ENCODE measurements around the gene VRK1.
"Not testable (repeated sequence)": the region's sequence is repeated elsewhere in the genome, so short reads cannot be mapped to it uniquely, and the experiment has no call there.

VRK1 gene

DNA sequence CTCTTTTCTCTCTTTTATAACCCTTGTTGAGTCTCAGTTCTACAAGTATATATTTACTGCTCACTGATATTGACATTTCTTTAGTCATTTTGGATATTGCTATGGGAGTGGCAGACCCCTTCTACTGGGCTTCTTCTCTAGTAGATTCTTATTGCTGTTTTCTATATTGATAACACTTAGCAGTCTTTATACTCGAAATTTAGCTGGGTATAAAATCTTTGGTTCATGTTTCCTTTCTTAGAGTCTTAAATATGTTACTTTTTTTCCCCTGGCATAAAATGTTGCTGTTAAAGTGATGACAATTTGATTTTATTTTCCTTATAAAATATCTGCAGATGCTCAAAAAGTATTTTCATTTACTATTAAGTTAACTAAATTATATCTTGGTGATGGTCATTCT lies 32.6 kb downstream of the VRK1 start:
- DNase-seq: no peak

DNA sequence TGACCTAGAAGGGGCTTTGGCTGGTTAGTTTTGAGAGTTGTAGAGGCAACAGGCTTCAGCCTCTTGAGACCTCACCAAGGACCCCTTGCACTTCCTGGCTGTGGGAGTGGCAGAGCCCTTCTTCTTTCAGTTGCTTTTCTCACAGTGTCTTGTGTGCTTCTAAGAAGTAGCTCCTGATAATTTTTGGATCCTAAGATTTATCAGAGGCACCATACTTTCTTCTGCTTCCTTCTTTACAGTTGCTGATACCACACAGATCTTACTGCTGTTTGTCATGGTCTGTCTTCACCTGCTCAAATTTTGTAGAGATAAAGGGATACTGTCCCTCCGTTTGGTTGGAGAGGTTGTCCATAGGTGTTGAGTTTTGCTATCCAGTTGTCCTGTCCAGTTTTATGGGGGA lies 33.8 kb downstream of the VRK1 start:
- DNase-seq: no peak

DNA sequence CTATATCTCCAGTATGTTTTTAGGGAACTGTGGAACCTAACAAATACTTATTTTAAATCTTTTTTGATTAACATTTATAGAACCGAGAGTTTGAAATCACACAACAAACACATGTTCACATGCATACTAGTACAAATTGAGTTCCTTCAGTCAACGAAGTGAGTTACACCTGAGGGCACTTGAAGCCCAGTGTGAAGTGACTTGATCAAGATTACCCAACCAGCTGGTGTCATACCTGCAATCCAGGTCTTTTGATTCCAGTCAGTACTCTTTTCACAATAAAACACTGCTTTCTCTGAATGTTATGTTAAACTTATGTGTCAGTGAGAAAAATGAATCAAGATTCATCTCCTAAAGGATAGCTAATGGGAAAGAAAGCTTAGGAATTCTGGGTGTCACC lies 35.2 kb downstream of the VRK1 start:
- DNase-seq: no peak

DNA sequence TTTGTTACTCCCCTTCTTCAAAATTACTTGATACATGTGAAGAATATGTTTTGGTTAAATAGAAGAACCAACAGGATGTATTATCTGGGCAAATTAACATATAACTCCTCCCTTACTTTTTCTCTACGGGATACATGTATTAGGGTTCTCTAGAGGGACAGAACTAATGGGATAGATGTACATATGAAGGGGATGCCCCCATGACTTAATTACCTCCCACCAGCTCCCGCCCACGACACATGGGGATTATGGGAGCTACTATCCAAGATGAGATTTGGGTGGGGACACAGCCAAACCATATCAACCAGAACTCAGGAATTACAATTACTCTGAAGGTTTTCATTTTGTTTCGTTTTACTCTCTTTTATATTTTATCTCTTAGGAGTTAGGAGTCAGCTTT lies 41.3 kb downstream of the VRK1 start:
- no peak for DNase-seq

DNA sequence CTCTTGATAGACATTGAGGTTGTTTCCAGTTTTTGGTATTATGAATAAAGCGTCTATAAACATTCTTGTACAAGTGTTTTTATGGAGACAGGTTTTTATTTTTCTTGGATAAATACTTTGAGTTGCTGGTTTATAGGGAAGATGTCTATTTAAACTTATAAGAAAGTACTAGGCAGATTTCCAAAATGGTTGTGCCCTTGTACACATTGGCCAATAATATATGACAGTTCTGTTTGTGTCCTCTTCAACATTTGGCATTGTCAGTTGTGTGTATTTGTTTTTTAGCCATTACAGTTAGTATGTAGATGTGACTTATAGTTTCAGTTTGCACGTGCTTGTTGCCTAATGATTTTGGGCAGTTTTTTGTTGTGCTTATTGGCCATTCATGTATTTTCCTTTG lies 42.1 kb downstream of the VRK1 start:
- no peak for DNase-seq

DNA sequence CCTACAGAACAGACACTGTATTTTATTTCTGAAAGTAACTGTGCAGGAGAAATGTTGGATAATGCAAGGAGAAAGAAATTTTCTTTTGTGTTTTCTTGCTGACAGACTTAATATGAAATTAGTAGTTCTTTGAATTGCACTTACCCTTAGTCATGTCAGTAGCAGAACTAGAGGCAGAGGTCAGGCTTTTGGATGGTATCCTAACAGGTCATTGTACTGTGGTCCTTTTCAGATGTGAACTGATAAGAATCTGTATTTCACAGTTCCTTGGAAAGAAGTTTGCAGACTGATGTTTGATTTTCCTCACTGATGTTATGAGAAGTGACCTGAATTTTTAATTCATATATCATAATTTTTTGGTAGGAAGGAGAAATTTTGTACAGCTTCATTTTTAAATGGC lies 46.0 kb downstream of the VRK1 start:
- no peak for DNase-seq

DNA sequence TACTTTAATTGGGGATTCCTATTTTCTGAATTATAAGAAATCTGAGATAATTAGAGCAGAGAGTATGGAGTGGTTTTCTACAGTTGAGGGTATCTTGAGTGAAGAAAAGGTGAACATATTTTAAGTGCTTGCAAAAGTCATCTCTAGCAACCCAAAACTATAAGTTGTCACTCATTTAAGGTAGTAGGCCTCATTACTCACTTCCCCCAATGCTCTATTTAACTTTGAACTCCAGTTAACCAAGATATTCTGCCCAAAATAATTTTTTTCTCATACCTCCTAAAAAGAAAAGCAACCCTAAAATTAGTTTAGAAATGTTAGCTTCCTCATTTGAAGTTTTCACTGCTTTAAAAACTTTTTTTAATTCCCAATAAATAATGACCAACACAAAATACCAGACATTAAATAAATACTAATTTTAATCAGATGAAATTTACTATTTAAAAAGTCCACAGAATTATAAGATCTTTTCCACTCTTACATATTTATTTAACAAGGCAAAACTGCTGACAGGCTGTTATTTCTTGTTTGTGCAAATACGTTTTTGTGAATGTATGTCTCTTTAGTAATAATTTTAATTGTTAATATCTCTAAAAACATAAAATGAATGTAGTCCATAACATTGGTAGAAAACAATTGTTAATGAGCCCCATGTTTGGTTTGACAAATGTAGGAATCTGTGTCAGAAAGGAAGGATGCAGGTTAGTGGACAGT lies 47.8 kb downstream of the VRK1 start:
- DNase-seq: no peak

DNA sequence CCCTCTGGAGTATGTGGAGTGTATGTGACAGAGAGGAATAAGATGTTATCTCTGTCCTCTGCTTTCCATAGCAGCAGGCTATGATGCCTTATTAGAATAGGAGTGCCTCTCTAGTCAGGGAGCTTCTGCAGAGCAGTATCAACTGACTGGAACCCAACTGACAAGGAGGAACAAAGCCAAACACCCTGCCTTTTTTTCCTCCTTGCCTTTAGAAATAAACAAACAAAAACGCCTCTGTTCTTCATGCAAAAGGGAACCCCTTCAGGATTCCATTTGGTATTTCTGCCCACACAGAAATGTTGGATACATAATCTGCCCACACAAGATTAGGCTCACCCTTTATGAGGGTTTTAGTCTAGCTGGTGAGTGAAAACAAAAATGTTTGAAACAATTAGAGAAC lies 50.3 kb downstream of the VRK1 start:
- DNase-seq: no peak

DNA sequence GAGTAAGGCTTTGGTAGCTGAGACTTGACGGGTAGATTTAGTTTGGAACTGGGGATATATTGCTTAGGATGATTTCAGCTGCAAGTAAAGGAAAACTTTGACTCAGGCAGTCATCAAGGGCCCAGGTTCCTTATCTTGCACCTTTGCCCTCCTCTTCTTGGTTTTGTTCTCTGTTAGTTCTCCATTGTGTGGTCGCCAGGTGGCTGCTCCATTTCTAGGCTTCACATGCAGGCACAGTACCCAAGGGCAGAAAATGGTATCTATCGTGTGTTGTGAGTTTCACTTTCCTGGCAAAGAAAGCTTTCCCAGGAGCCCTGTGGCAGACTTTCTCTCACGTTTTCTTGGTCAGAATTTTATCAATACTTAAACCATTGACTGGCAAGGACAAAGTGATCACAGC lies 50.8 kb downstream of the VRK1 start:
- no peak for DNase-seq

DNA sequence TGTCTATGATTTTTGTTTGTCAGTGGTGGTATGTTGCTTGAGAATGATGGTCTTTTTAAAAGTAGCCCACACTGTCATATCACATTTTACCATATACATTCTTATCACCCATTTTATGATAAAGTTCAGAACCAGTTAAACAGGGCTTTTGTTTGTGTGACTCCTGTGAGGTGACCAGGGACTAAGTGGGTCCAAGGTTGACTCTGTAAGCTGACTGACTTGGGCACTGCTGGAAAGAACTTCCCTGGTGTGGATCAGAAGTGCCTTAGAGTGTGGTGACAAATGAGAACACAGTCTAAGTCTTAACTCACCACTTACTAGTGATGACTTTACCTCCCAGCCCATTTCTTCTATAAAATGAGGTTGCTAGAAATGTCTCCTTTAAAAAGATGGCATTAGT lies 52.6 kb downstream of the VRK1 start:
- no peak for DNase-seq

DNA sequence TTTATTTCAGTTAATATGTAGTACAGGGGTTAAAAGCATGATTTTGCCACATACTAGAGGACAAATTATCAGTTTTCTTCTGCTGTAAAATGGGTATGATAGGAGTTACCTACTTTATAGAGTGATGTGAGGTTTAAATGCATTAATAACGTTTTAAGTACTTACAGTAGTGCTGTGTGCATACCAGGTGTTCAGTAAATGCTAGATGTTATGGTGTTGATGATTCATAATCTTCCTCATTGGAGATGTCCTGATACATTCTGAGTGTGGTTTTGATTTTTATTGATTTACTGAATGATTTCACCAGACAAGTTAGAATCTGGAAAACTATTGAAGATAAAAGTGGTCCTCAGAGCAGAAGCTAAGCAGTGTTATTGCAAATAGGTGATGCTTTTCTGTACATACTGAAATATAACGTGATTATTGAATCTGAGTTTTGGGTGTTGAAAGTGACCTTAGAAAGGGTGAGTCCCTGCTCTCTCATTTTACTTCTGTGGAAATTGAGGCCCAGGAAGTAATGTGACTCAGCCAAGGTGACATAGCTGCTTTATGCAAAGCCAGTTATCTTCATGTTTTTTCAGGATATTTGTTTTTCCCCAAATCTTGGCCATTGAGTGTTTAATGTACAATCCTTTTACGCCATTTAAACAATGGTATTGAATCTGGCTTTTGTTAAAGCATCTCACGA lies 54.7 kb downstream of the VRK1 start:
- no peak for DNase-seq

DNA sequence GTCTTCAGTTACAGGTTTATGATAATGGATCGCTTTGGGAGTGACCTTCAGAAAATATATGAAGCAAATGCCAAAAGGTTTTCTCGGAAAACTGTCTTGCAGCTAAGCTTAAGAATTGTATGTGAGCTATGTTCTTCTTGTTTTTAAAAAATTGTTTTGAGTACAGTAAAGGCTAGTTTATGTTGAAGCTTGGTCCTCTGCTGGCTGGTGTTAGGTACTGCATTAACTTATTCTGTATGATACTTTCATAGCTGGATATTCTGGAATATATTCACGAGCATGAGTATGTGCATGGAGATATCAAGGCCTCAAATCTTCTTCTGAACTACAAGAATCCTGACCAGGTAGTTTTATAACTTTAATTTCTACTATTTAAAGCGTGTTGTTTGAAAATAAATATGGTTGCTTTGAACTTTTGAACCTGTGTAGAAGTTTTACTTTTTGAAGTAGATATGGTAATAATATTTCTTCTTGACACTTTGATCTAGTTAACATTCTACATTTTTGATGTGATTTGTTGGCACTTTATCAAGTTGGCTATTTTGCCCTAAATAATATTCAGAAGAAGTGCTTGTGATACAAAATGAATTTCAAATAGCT lies 55.7 kb downstream of the VRK1 start:
- DNase-seq: no peak

DNA sequence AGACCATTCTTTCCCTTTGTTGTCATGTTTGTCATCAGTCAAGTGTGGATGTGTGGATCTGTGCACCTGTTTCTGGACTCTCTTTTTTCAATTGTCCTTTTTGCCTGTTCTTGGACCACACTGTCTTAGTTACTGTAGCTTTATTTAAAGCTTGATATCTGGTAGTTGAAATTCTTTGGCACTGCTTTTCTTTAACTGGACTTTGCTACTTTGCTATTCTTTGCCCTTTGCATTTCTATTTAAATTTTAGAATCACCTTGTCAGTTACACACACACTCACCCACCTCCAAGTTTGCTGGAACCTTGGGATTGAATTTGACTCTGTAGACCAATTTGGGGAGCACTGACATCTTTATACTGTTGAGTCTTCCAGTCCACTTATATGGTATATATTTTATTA lies 61.5 kb downstream of the VRK1 start:
- no peak for DNase-seq

DNA sequence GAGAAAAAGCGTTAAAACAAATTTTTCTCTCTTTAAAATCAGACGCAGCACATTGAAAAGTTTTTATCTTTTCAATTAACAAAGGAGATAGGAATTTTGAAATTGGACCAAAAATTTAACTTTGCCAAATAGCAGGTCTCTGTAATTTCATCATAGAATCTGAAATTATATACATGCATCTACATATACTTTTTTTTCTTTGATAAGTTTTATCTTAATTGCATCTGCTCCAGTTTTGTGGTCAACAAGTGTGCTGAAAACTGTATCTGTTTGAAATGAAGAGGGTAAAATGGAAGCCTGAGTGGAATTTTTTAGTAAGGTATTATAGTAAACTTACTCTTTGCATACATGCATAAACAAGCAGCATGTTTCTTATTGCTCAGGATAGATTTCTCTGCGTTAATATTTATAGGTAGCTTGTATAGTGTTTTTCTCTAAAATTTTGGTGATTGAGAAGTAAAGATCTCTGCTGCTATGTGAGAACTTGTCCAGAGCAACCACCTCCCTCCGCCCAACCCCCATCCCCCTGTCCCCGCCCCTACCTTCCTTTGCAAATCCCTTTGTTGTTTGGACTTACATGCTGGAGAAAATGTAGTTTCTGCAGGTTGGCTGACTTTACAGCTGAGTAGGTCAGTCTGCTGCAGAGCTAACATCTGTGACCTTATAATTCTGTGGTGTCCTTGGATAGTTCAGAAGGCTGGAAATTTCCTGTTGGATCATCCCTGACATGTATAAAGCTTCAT lies 64.6 kb downstream of the VRK1 start:
- DNase-seq: no peak

DNA sequence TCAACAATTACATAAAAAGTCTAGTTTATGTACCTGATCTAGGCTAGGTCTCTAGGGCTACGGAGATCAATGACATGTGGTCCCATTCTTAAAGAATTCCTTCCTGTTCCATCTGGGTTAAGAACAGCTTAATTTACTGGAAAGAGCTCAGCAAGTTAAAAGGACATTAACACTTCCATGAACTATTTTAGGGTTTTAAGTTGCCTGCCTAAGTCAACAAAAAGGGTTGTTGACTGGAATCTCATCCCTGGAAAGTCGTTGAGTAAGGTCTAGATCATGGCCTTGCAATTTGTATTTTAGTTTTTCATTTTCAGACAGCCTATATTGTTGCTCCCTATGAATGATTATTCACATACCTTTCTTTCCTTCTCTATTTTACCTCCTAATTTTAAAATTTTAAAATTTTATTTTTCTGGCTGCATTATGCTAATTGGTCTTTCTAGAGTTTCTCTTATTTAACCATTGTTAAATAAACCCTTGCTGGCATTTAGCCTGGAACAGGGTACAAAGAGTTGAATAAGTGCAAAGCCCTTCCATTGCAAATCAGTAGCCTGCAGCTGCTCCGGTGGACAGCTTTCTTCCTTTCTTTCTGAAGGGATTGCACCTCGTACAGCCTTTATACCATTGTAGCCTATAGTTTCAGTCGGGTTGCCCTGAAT lies 66.3 kb downstream of the VRK1 start:
- no peak for DNase-seq

DNA sequence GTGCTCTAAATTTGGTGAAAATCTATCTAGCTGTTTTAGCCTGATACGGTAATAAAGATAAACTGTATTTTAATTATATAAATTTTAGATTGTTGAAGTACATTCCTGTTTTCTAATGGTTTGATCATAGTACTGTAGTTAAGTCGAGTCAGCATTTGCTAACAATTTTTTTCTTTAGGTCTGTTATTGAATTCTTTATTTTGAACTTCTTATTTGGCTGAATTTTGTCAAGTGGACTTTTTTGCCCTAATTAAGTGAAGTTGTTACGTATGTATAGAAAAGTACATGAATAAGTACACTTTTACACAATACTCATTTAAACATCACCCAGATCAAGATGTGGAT lies 66.8 kb downstream of the VRK1 start:
- no peak for DNase-seq

DNA sequence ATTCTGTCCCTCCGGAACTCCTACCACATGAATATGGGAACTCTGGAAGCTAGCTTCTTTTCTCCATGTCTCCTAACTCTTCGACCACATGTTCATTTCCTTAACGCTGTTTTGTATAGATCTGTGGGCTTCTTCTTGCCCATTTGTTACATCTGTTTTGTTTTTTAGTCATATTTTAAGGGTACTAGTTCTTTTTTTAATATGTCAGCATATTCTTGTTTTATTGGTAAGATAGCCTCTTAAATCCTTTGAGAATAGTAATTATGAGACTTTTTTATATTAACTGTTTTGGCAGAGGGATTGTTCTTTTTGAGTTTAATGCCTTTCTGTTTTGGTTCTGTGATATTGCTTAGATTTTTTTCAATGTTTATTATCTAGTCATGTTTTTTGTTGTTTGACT lies 70.5 kb downstream of the VRK1 start:
- DNase-seq: no peak

DNA sequence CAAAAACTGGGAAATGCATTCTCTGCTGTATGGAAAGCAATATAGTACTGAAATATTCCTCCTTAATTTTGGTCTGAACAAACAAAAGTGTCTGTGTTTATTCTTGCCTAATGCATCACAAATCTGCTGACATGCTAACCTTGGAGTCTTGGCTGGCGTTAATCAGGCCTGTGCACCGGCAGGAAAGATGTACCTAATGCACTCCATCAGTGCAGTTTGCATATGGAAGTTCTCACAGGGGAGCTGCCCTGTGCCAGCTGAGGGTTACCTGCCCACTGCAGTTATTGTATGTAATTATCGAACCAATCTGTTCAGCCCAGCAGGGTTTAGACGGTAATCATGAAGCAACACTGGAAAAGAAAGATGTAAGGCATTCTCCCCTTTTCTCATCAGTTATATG lies 76.9 kb downstream of the VRK1 start:
- DNase-seq: no peak

DNA sequence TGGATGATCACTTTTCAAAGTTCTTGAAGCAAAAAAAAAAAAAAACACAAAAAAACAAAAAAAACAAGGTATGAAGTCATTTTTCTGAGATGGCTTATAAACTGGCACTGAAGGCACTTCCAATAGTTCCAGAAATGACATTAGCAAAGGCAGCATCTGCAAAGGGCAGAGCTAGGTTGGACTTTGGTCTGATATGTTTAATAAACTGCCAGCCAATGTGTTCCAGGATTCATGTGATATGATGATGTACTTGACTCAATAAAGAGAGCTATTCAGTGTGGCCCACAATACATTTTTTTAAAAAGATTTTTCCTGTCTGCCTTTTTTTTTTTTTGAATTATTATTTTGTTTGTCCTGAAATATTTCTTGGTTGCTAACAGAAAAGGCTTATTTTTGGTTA lies 79.6 kb downstream of the VRK1 start:
- DNase-seq: no peak

DNA sequence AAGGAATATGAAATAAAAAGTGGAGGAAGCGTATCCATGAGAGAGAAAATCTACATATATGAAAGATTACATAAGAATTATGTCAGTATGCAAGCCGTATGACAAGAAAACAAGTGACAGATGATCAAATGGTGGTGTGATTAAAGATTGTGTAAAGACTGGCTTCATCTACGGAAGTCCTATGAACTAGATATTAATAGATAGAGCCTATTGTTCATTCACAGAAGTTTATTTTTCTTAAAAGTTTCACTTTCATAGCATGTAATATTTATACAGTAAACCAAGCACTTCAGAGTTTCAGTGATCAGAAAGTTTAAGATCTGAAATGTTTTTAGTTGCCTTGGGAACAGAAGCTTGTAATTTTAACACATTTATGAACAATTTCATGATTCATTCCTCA lies 84.5 kb downstream of the VRK1 start:
- DNase-seq: no peak

DNA sequence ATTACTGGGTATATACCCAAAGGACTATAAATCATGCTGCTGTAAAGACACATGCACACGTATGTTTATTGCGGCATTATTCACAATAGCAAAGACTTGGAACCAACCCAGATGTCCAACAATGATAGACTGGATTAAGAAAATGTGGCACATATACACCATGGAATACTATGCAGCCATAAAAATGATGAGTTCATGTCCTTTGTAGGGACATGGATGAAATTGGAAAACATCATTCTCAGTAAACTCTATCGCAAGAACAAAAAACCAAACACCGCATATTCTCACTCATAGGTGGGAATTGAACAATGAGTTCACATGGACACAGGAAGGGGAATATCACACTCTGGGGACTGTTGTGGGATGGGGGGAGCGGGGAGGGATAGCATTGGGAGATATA lies 86.8 kb downstream of the VRK1 start:
- not testable (repeated sequence) for DNase-seq

DNA sequence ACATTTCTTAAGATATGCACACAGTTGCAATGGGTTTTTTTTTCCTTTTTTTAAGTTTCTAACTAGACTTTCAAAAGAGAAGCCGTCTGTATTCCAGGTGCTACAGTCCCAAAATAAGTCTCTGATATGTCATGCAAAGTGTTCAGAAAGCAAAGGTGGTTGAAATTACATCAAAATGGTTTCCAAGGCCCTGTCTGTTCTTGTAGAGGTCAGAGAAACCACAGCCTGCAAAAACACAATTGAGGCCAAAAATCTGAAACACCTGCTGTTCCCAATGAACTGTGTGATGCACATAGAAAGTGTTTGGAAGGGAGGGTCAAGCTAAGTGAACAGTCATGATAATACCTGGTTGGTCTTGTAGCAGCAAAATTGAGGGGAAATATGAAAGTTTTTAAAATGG lies 91.0 kb downstream of the VRK1 start:
- no peak for DNase-seq

DNA sequence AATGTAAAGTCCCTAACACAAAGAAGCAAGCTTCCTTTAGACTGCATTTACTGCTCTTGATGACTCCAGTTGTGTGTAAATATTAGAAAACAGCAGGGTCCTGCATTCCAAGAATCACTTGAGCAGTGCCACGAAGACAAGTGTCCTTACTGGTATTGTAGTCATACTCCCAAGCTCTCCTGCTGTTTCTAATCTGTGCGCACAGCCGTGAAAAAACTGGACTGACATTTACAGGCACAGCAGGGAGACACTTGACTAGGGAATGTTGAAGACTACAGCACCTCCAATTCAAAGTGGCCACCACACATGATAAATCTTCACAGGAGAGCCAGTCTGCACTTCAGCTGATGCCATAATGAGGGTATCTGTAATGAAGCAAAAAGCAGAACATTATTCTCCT lies 91.4 kb downstream of the VRK1 start:
- no peak for DNase-seq

DNA sequence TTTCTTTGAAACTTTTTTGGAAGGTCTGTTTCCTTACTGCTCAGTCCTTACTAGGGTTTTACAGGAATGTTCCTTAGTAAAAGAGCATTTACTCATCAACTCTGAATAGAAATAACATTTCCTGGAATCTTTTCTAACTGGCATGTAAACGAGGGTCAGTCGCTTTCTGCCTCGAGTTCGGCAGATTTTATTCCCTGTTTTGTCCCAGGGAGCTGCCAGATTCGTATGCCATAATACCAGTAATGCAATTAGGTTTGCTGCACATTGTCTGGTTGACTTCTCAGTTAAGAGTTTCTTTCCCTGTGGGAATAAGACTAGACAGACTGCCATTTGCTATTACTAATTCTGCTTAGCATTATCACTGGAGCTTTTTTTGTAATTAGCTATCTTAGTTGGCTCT lies 91.9 kb downstream of the VRK1 start:
- no peak for DNase-seq

Measured in stimulated activated CD4-positive, alpha-beta T cell treated with anti-CD3 and anti-CD28 coated beads, Interleukin-12 subunit alpha, Interleukin-12 subunit beta, amount 100 ng/mL, for 4 hours (primary cell).